Kidney epithelial cell (primary cell): ENCODE data around the gene WDFY1. TPM values are rescaled to one million over a fixed set of nuclear protein-coding genes. Genes with fewer than 3 reads are reported as not detected.

Experiments used
- DNase-seq: peaks from one replicate; pipeline ENCODE4 v3.0.0-alpha.2; 2010; ENCODE audit warnings: low read depth
- H3K27me3 ChIP-seq: 2 replicates; pipeline ENCODE4 v1.6.0; 2011; ENCODE audit warnings: low read length; ENCODE audit not compliant: control insufficient read depth, insufficient read depth
- H3K36me3 ChIP-seq: 2 replicates; pipeline ENCODE4 v1.5.1; 2011; ENCODE audit warnings: low read length; ENCODE audit not compliant: control insufficient read depth, insufficient read depth
- H3K4me3 ChIP-seq: 2 replicates; pipeline ENCODE4 v1.5.1; 2011; ENCODE audit warnings: low read depth, mild to moderate bottlenecking, control low read depth, low read length
- CTCF ChIP-seq: IDR thresholded peaks from 2 replicates; pipeline ENCODE4 v1.5.1; 2011; ENCODE audit warnings: mild to moderate bottlenecking, moderate library complexity, low read length, control low read depth, inconsistent platforms; ENCODE audit not compliant: insufficient read depth, poor library complexity, severe bottlenecking
- total RNA-seq: library from RNA; depleted of rRNA; stranded (reverse); fragments of >200 nt; gene quantifications from 2 replicates; pipeline ENCODE4 v1.2.3, GENCODE V29; 2015

The WDFY1 gene
- total RNA-seq: 40.9 and 47.3 TPM in 2 replicates

GRCh38 chr2:223944703-223945531, at the start of gene WDFY1:
Gene WDFY1, minus strand, starts transcription at chr2:223945335. Its CDS starts 51 bp downstream, at chr2:223945284.
- no peaks in the 10 kb centered on the region for H3K27me3 ChIP-seq
- TF ChIP-seq CTCF: no peak
- H3K36me3 ChIP-seq: no peaks in the 10 kb centered on the region
- H3K4me3 ChIP-seq: peak within 1 kb of the TSS; percentile 98
- no peak for DNase-seq

GRCh38 chr2:223994562-223995162, 49.5 kb upstream of the WDFY1 start:
- Histone ChIP-seq H3K4me3 (no peak overlapping the region), H3K36me3 (no peaks in the 10 kb centered on the region), H3K27me3 (no peaks in the 10 kb centered on the region)
- DNase-seq: no peak
- TF ChIP-seq CTCF: no peak

- peak; percentile 47 for DNase-seq
- TF ChIP-seq CTCF: peak; percentile 76
- H3K27me3 ChIP-seq: no peaks in the 10 kb centered on the region
- H3K36me3 ChIP-seq: no peaks in the 10 kb centered on the region
- no peak overlapping the region for H3K4me3 ChIP-seq
Measured at GRCh38 chr2:223993634-223994232, 48.6 kb upstream of the WDFY1 start.

GRCh38 chr2:223991611-223992010, 46.5 kb upstream of the WDFY1 start:
- no peak for DNase-seq
- no peak for TF ChIP-seq CTCF
- Histone ChIP-seq H3K4me3 (no peak overlapping the region), H3K36me3 (no peaks in the 10 kb centered on the region), H3K27me3 (no peaks in the 10 kb centered on the region)

GRCh38 chr2:223989856-223990232, 44.7 kb upstream of the WDFY1 start:
- DNase-seq: no peak
- no peaks in the 10 kb centered on the region for H3K27me3 ChIP-seq
- TF ChIP-seq CTCF: no peak
- no peak overlapping the region for H3K4me3 ChIP-seq
- H3K36me3 ChIP-seq: no peaks in the 10 kb centered on the region
